Activated T-helper 2 cell treated with anti-CD3 and anti-CD28 coated beads, Interferon-gamma antibody, Interleukin-2, Interleukin-4, amounts not matched to agents 10 μg/mL and 5 μg/mL and 100 μg/mL, durations not matched to agents 14 hours and 24 hours and 36 hours (primary cell): ENCODE results near the gene REPS2. TPM values are rescaled to one million over a fixed set of nuclear protein-coding genes. Genes with fewer than 3 reads are reported as not detected.
A peak's percentile ranks its signal among the peaks of the same experiment; 100 is the strongest.
"Not testable (repeated sequence)": the region's sequence is repeated elsewhere in the genome, so short reads cannot be mapped to it uniquely, and the experiment has no call there.

Experiments
- DNase-seq: peaks from one replicate; pipeline ENCODE4 v3.0.0; 2021; ENCODE audit warnings: low spot score
- H3K27ac Mint-ChIP-seq: one replicate; pipeline ENCODE4 v1.8.0; 2021; ENCODE audit warnings: mixed read lengths
- H3K27me3 Mint-ChIP-seq: one replicate; pipeline ENCODE4 v1.8.0; 2021; ENCODE audit warnings: low read depth, mixed read lengths
- H3K36me3 Mint-ChIP-seq: one replicate; pipeline ENCODE4 v1.8.0; 2021; ENCODE audit warnings: low read depth, mixed read lengths
- H3K4me1 Mint-ChIP-seq: one replicate; pipeline ENCODE4 v1.8.0; 2021; ENCODE audit warnings: low read depth, mixed read lengths
- H3K4me3 Mint-ChIP-seq: one replicate; pipeline ENCODE4 v1.8.0; 2021; ENCODE audit warnings: low read depth, mild to moderate bottlenecking, moderate library complexity, mixed read lengths
- H3K9me3 Mint-ChIP-seq: one replicate; pipeline ENCODE4 v1.8.0; 2021; ENCODE audit warnings: mixed read lengths
- intact Hi-C: fragments of 100-400 bp; cut with micrococcal nuclease; formaldehyde crosslinking; loops from one replicate; pipeline ENCODE4 v1.15.1; 2023
- total RNA-seq: library from RNA; stranded (reverse); gene quantifications from 2 replicates; pipeline ENCODE4 v1.2.3, GENCODE V29; 2022

Gene REPS2
- total RNA-seq, 1 donor from 2014 or later, result 0.02 TPM

DNA sequence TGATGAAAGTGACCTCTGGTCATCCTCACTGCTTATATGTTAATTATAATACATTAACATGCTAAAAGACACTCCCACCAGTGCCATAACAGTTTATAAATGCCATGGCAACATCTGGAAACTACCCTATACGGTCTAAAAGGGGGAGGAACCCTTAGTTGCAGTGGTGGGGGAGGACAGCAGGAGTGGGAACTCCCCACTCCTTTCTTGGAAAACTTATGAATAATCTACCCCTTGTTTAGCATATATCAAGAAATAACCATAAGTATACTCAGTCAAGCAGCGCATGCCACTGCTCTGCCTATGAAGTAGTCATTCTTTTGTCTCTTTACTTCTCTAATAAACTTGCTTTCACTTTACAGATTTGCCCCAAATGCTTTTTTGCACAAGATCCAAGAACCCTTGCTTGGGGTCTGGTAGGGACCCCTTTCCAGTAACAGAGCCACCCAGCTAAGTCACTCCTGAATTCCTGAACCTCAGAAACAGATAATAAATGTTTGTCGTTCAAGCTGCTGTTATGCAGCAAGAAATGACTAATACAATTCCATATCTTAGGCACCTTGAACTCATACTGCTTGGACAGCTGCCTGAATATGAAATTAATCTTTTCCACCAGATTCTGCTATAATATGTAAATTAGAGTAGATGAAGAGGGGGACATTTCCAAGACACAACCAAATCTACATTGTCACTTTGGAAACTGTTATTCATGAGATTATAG lies 14.4 kb upstream of the REPS2 start:
- no peak overlapping the region for H3K4me3 Mint-ChIP-seq
- peaks cover 5% of the 10 kb centered on the region for H3K27me3 Mint-ChIP-seq
- no peak overlapping the region for H3K27ac Mint-ChIP-seq
- H3K9me3 Mint-ChIP-seq, result no peaks in the 10 kb centered on the region
- H3K36me3 Mint-ChIP-seq, result no peaks in the 10 kb centered on the region
- no peaks in the 10 kb centered on the region for H3K4me1 Mint-ChIP-seq
- DNase-seq, result no peak
- intact Hi-C loops, result no loop called here

DNA sequence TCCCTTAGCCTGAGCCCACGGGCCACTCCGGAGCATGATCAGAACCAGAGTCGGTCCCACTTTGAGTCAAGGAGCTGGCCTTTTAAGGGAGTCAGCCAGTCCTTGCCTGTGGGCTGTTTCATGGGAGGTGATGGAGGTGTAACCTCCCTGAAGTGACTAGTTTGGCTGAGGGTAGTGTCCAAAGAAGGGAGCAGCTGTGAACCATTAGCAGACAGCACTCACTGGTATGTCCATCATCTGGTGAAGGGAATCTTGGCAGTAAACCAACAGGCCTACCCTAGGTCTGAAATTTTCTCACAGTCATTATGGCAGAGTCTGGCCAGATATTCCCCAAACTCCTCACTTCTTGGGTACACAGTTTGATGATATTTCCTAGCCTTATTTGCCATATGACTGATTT lies 12.3 kb upstream of the REPS2 start:
- Mint-ChIP-seq H3K4me1 (no peaks in the 10 kb centered on the region), H3K36me3 (no peaks in the 10 kb centered on the region), H3K27me3 (peaks cover 5% of the 10 kb centered on the region), H3K4me3 (no peak overlapping the region), H3K27ac (no peak overlapping the region), H3K9me3 (no peaks in the 10 kb centered on the region)
- intact Hi-C loops, result no loop called here
- DNase-seq, result no peak

DNA sequence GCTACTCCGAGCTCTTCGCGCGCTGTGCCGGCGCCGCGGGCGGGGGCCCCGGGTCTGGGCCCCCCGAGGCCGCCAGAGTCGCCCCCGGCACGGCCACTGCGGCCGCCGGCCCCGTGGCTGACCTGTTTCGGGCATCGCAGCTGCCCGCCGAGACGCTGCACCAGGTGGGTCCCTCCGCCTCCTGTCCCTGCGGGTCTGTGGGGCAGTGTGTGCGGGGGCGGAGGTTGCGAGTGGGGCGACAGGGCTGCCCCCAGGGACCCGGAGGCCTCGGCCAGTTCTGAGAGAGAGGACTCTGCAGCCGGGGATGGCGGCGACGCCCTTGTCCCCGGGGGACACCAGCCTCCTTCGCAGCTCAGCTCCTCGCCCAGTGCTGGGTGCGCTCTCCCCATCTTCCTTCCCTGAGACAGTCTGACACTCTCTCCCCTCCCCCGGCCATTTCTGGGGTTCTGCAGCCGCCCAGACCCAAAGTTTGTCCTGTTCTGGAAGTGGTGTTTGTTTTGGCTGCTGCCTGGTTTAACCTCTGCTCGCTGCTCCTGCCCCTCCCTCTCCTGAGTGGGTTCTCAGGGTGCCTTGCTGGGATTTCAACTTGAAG lies 609 bp downstream of the REPS2 start:
- H3K27ac Mint-ChIP-seq, result no peak overlapping the region
- H3K36me3 Mint-ChIP-seq, result no peaks in the 10 kb centered on the region
- H3K4me3 Mint-ChIP-seq, result peak overlapping the region; percentile 75
- no peak for DNase-seq
- H3K9me3 Mint-ChIP-seq, result no peaks in the 10 kb centered on the region
- intact Hi-C loops, result no loop called here
- H3K4me1 Mint-ChIP-seq, result peaks cover 2% of the 10 kb centered on the region
- H3K27me3 Mint-ChIP-seq, result peaks cover 19% of the 10 kb centered on the region

DNA sequence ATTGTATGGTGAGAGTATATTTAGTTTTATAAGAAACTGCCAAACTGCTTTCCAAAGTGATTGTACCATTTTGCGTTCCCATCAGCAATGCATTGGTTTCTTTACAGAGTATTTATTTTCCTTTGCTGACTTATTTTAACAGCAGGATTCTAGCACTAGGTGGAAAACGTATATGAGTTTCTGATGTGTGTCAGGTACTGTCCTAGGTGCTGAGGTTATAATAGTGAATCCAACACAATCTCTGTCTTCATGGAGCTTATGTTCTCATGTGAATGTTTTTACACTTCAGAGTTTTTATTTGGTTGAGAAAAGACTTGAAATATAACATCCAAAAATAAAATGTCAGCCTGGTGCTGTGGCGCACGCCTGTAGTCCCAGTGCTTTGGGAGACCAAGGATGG lies 4.0 kb downstream of the REPS2 start:
- peaks cover 2% of the 10 kb centered on the region for H3K4me1 Mint-ChIP-seq
- no peak overlapping the region for H3K27ac Mint-ChIP-seq
- no peak for DNase-seq
- no peak overlapping the region for H3K4me3 Mint-ChIP-seq
- H3K36me3 Mint-ChIP-seq, result no peaks in the 10 kb centered on the region
- no peaks in the 10 kb centered on the region for H3K9me3 Mint-ChIP-seq
- intact Hi-C loops, result no loop called here
- peaks cover 25% of the 10 kb centered on the region for H3K27me3 Mint-ChIP-seq

DNA sequence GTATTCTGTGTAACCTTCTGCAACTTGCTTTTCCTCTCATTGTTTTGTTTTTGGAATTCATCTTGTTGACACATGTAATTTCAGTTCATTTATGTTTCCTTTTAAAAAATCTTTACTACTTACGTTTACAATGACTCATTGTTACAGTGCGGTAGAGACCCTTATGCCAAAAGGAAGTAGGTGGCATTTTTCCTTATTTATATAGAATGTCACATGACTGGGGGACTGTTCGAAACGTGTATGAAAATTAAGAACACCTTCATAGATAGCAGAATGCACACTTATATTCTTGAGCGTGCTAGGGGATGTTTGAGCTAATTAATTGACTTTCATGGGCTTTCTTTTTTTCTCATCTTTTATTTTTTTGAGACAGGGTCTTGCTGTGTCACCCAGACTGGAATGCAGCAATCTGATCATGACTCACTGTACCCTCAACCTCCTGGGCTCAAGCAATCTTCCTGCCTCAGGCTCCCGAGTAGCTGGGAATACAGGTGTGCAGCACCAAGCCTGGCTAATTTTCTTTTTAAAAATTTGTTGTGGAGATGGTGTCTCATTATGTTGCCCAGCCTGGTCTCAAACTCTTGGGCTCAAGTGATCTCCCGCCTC lies 7.3 kb downstream of the REPS2 start:
- DNase-seq, result no peak
- Mint-ChIP-seq H3K4me3 (no peak overlapping the region), H3K27ac (no peak overlapping the region), H3K9me3 (no peaks in the 10 kb centered on the region), H3K27me3 (peaks cover 13% of the 10 kb centered on the region), H3K4me1 (no peaks in the 10 kb centered on the region), H3K36me3 (no peaks in the 10 kb centered on the region)
- intact Hi-C loops, result no loop called here

DNA sequence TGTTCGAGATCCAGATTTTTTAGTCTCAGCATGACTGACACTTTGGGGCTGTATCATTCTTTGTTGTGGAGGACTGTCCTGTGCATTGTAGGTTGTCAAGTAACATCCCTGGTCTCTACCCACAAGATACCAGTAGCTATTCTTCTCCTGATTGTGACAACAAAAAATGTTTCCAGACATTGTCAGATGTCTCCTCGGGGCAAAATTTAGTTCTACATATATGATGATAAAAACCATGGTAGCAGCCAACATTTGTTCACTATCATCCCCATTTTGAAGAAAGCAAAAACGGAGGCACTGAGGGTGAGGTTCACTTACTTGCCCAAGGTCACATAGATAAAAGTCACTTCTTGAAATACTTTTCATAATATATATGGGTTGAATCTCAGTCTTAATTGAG lies 11.3 kb downstream of the REPS2 start:
- peaks cover 4% of the 10 kb centered on the region for H3K27me3 Mint-ChIP-seq
- no peak overlapping the region for H3K4me3 Mint-ChIP-seq
- no peaks in the 10 kb centered on the region for H3K36me3 Mint-ChIP-seq
- no peaks in the 10 kb centered on the region for H3K9me3 Mint-ChIP-seq
- intact Hi-C loops, result no loop called here
- no peak overlapping the region for H3K27ac Mint-ChIP-seq
- no peak for DNase-seq
- H3K4me1 Mint-ChIP-seq, result no peaks in the 10 kb centered on the region

DNA sequence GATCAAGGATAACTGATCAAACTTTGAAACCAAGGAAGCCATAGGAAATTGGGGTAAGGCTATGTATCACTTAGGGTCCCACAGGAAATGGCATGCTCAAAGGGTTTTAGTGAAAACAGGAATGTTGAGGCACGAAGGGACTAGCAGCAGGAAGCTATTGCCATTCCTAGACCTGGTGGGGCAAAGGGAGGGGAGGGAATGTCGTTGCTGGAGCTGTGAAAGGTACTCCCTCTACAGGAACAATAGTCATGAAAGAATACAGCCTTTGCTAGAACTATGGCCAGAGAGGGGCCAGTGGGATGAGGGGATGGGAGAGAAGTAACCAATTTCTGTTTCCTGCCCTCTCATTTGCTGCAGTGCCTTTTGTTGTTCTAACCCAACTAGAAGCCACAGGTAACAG lies 11.9 kb downstream of the REPS2 start:
- H3K27me3 Mint-ChIP-seq, result peaks cover 4% of the 10 kb centered on the region
- H3K27ac Mint-ChIP-seq, result no peak overlapping the region
- no peaks in the 10 kb centered on the region for H3K36me3 Mint-ChIP-seq
- DNase-seq, result no peak
- no peaks in the 10 kb centered on the region for H3K9me3 Mint-ChIP-seq
- no peak overlapping the region for H3K4me3 Mint-ChIP-seq
- H3K4me1 Mint-ChIP-seq, result no peaks in the 10 kb centered on the region
- intact Hi-C loops, result no loop called here

DNA sequence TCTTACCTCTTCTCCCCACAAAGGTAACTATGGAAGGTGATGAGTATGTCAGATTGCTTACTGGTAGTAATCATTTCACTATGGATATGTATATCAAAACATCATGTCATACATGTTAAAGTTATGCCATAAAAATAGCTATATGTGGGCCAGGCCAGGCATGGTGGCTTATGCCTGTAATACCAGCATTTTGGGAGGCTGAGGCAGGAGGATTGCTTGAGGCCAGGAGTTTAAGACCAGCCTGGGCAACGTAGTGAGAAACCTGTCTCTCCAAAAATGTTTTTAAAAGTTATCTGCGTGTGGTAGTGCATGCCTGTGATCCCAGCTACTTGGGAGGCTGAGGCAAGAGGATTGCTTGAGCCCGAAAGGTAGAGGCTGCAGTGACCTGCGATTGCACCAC lies 16.2 kb downstream of the REPS2 start:
- intact Hi-C loops, H3K4me1 Mint-ChIP-seq, H3K4me3 Mint-ChIP-seq, H3K27ac Mint-ChIP-seq, H3K27me3 Mint-ChIP-seq, H3K9me3 Mint-ChIP-seq, DNase-seq, H3K36me3 Mint-ChIP-seq: not testable (repeated sequence)

DNA sequence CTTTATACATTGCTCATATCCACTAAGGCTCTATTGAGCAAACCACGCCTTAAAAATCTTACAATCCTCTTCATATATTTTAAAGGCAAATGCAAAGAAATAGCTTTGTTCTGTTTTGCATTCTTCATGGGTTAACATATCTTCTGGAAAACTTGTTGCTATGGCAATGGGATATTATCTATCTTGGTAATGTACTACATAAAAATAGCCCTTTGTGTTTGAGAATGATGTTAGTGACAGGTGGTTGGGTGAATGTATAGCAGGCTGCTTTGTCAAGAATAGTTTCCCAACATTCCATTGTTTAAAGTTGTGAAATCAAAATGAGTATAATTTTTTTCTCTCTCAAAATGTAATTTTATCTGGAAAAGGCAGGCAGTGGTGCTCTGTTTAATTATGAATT lies 16.8 kb downstream of the REPS2 start:
- Mint-ChIP-seq H3K27me3 (no peaks in the 10 kb centered on the region), H3K4me3 (no peak overlapping the region), H3K27ac (no peak overlapping the region), H3K36me3 (no peaks in the 10 kb centered on the region), H3K9me3 (no peaks in the 10 kb centered on the region), H3K4me1 (no peaks in the 10 kb centered on the region)
- no peak for DNase-seq
- intact Hi-C loops, result no loop called here

DNA sequence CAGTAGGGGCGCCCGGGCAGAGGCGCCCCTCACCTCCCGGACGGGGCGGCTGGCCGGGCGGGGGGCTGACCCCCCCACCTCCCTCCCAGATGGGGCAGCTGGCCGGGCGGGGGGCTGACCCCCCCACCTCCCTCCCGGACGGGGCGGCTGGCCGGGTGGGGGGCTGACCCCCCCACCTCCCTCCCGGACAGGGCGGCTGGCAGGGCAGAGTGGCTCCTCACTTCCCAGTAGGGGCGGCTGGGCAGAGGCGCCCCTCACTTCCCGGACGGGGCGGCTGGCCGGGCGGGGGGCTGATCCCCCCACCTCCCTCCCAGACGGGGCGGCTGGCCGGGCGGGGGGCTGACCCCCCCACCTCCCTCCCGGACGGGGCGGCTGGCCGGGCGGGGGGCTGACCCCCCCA lies 18.5 kb downstream of the REPS2 start:
- H3K27me3 Mint-ChIP-seq, H3K9me3 Mint-ChIP-seq, DNase-seq, H3K4me3 Mint-ChIP-seq, H3K27ac Mint-ChIP-seq, intact Hi-C loops, H3K36me3 Mint-ChIP-seq, H3K4me1 Mint-ChIP-seq: not testable (repeated sequence)

DNA sequence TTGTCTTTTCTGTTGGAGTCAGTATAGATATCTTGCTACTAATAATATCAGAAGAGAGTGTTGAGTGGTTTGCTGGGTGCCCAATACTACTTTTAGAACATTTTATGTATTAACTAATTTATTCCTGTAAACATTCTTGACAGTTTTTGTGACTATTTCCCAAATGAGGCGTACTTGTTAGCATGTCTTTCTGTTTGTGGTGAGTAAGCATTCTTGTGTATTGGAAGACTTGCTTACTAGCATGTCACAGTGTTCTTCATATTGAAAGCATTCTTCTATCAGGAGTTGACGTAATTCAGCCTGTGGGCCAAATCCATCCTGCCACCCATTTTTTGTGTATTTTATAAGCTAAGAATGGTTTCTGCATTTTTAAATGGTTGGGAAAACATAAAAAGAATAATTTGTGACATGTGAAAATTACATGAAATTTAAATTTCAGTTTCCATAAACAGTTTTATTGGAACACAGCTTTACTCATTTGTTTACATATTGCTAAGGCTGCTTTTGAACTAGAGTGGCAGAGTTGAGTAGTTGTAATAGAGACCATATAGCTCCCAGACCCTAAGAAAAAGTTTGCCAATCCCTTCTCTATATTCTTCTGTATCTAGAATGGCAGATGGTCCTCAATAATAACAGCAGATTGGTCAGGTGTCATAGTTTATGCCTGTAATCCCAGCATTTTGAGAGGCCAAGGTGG lies 20.4 kb downstream of the REPS2 start:
- Mint-ChIP-seq H3K36me3 (no peaks in the 10 kb centered on the region), H3K27me3 (peaks cover 2% of the 10 kb centered on the region), H3K9me3 (no peaks in the 10 kb centered on the region), H3K4me3 (no peak overlapping the region), H3K27ac (no peak overlapping the region), H3K4me1 (peaks cover 2% of the 10 kb centered on the region)
- DNase-seq, result no peak
- intact Hi-C loops, result no loop called here

DNA sequence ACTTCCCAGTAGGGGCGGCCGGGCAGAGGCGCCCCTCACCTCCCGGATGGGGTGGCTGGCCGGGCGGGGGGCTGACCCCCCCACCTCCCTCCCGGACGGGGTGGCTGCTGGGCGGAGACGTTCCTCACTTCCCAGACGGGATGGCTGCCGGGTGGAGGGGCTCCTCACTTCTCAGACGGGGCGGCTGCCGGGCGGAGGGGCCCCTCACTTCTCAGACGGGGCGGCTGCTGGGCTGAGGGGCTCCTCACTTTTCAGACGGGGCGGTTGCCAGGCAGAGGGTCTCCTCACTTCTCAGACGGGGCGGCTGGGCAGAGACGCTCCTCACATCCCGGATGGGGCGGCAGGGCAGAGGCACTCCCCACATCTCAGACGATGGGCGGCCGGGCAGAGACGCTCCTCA lies 22.3 kb downstream of the REPS2 start:
- H3K27me3 Mint-ChIP-seq, intact Hi-C loops, H3K4me3 Mint-ChIP-seq, H3K27ac Mint-ChIP-seq, H3K36me3 Mint-ChIP-seq, H3K9me3 Mint-ChIP-seq, DNase-seq, H3K4me1 Mint-ChIP-seq: not testable (repeated sequence)

DNA sequence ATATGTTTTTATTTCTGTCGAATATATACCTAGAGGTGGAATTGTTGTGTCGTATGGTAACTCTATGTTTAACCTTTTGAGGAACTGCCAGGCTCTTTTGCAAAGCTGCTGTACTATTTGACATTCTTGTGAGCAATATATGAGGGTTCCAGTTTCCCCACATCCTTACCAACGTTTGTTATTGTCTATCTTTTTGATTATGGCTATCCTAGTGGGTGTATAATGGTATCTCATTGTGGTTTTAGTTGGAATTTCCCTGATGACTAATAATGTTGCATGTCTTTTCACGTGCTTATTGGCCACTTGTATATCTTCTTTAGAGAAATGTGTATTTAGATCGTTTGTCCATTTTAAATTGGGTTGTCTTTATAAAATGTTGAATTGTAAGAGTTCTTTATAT lies 24.5 kb downstream of the REPS2 start:
- DNase-seq, result no peak
- no peak overlapping the region for H3K27ac Mint-ChIP-seq
- peaks cover 3% of the 10 kb centered on the region for H3K4me1 Mint-ChIP-seq
- peaks cover 7% of the 10 kb centered on the region for H3K27me3 Mint-ChIP-seq
- intact Hi-C loops, result no loop called here
- no peaks in the 10 kb centered on the region for H3K36me3 Mint-ChIP-seq
- no peaks in the 10 kb centered on the region for H3K9me3 Mint-ChIP-seq
- no peak overlapping the region for H3K4me3 Mint-ChIP-seq
